MG63 (cell line): ENCODE data around the gene DHCR7. TPM values are rescaled to one million over a fixed set of nuclear protein-coding genes. Genes with fewer than 3 reads are reported as not detected.
A peak's percentile ranks its signal among the peaks of the same experiment; 100 is the strongest.
"Not testable (repeated sequence)": the region's sequence is repeated elsewhere in the genome, so short reads cannot be mapped to it uniquely, and the experiment has no call there.

Experiments
- DNase-seq: peaks from one replicate; pipeline ENCODE4 v3.0.0-alpha.2; 2020
- H3K27me3 ChIP-seq: fragments of 250-450 bp; sonication (Bioruptor Pico); 2 replicates; pipeline ENCODE4 v1.5.1; 2020; ENCODE audit warnings: mild to moderate bottlenecking, moderate library complexity
- H3K36me3 ChIP-seq: fragments of 250-450 bp; sonication (Bioruptor Pico); 2 replicates; pipeline ENCODE4 v1.5.1; 2020; ENCODE audit warnings: mild to moderate bottlenecking, moderate library complexity
- H3K4me3 ChIP-seq: fragments of 250-450 bp; sonication (Bioruptor Pico); 2 replicates; pipeline ENCODE4 v1.5.1; 2020; ENCODE audit warnings: mild to moderate bottlenecking, moderate library complexity
- H3K9me3 ChIP-seq: fragments of 250-450 bp; sonication (Bioruptor Pico); 2 replicates; pipeline ENCODE4 v1.5.1; 2020; ENCODE audit warnings: mild to moderate bottlenecking, moderate library complexity
- total RNA-seq: library from RNA; depleted of rRNA; stranded (reverse); fragments of >200 nt; shearing (Covaris generic); gene quantifications from 2 replicates; pipeline ENCODE4 v1.2.3, GENCODE V29; 2014; ENCODE audit warnings: low replicate concordance

The DHCR7 gene
- total RNA-seq, 1 experiment from 2014 or later = 32.4 TPM

- DNase-seq = no peak
- Histone ChIP-seq H3K9me3 (no peaks in the 10 kb centered on the region), H3K27me3 (no peaks in the 10 kb centered on the region; the same call in 1 of the 2 replicates), H3K4me3 (no peak overlapping the region), H3K36me3 (no peaks in the 10 kb centered on the region)
Observed at GRCh38 chr11:71434576-71435130, 13.5 kb downstream of the DHCR7 start.

- no peak for DNase-seq
- Histone ChIP-seq H3K9me3 (no peaks in the 10 kb centered on the region), H3K4me3 (no peak overlapping the region), H3K36me3 (no peaks in the 10 kb centered on the region), H3K27me3 (no peaks in the 10 kb centered on the region; the same call in 1 of the 2 replicates)
Observed at GRCh38 chr11:71433648-71434450, 14.3 kb downstream of the DHCR7 start.

DNA sequence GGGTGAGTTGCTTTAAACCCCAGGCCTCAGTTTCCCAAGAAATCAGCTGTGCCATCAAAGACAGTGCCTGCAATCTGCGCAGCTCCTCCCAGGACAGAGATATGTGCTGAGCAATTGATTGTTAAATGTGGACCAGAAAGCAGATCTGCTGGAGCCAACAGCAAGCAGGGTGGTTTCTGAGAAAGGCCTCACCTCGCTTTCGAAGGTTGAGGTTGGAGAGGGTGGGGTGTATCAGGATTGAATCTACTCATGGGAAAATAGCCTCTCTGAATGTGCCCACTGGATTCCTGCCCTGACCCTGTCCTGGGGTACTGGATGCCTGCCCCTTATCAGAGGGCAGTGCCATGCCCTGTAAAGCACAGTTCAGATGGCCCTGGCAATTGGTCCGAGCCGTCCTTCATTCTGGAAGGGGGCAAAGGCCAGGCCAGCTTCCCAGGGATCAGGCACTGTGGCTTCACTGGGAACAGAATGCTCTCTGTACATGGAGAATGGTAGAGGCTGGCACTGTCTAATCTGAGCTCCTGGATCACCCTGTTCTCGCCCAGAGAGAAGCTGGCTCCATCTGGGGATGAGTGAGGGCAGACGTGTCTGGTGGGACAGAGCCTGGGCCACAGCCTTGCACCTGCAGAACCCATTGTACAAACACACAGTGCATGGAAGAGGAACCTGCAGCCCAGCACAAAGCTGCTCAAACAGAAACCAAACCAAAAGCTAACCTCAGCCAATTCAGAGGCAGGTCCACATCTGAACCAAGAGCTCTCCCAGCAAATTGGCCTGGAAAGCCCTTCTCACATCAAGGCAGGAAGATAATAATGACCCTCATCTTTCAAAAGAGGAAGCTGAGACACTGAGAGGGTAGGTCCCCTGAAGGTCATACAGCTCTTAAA, 15.2 kb downstream of the DHCR7 start:
- no peak for DNase-seq
- H3K27me3 ChIP-seq = no peaks in the 10 kb centered on the region; the same call in 1 of the 2 replicates

GRCh38 chr11:71431271-71431670, 16.9 kb downstream of the DHCR7 start:
- Histone ChIP-seq H3K27me3 (peaks cover 4% of the 10 kb centered on the region), H3K4me3 (no peak overlapping the region), H3K36me3 (no peaks in the 10 kb centered on the region), H3K9me3 (no peaks in the 10 kb centered on the region)
- DNase-seq = no peak

More for the DNA sequence above, 15.2 kb downstream of the DHCR7 start:
- Histone ChIP-seq H3K9me3 (no peaks in the 10 kb centered on the region), H3K36me3 (no peaks in the 10 kb centered on the region), H3K4me3 (no peak overlapping the region)

GRCh38 chr11:71430166-71430565, 18.0 kb downstream of the DHCR7 start:
- no peak for DNase-seq
- Histone ChIP-seq H3K36me3 (no peaks in the 10 kb centered on the region), H3K9me3 (no peaks in the 10 kb centered on the region), H3K27me3 (peaks cover 4% of the 10 kb centered on the region), H3K4me3 (no peak overlapping the region)

GRCh38 chr11:71429701-71430100, 18.5 kb downstream of the DHCR7 start:
- no peak overlapping the region for H3K4me3 ChIP-seq
- H3K9me3 ChIP-seq = no peaks in the 10 kb centered on the region
- no peak for DNase-seq
- peaks cover 4% of the 10 kb centered on the region for H3K27me3 ChIP-seq
- no peaks in the 10 kb centered on the region for H3K36me3 ChIP-seq

- H3K4me3 ChIP-seq = no peak overlapping the region
- DNase-seq = peak; percentile 36
- H3K9me3 ChIP-seq = no peaks in the 10 kb centered on the region
- peaks cover 4% of the 10 kb centered on the region for H3K27me3 ChIP-seq
- no peaks in the 10 kb centered on the region for H3K36me3 ChIP-seq
Observed at GRCh38 chr11:71428861-71429435, 19.2 kb downstream of the DHCR7 start.

- Histone ChIP-seq H3K36me3 (no peaks in the 10 kb centered on the region), H3K9me3 (no peaks in the 10 kb centered on the region), H3K4me3 (no peak overlapping the region), H3K27me3 (peaks cover 4% of the 10 kb centered on the region)
- DNase-seq = no peak
Observed at GRCh38 chr11:71426413-71426812, 21.8 kb downstream of the DHCR7 start.

DNA sequence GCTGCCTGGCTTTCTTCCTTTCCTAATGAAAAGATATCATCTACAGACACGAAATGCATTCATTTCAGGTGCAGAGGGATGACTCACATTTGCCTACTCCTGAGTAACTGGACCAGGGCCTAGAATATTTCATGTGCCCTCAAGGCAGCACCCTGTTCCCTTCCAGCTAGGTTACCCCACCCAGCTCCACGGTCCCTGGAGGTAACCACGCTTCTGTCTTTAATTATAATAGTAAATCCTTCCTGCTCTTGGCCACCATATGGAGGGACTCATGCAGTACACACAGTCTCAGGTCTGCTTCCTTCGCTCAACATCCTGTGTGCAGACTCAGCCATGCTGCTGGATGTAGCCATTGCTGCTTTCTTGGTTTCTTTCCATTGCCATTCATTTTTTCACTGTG, 22.3 kb downstream of the DHCR7 start:
- no peaks in the 10 kb centered on the region for H3K9me3 ChIP-seq
- DNase-seq = no peak
- H3K4me3 ChIP-seq = no peak overlapping the region
- no peaks in the 10 kb centered on the region for H3K36me3 ChIP-seq
- peaks cover 4% of the 10 kb centered on the region; the same call in 1 of the 2 replicates for H3K27me3 ChIP-seq

DNA sequence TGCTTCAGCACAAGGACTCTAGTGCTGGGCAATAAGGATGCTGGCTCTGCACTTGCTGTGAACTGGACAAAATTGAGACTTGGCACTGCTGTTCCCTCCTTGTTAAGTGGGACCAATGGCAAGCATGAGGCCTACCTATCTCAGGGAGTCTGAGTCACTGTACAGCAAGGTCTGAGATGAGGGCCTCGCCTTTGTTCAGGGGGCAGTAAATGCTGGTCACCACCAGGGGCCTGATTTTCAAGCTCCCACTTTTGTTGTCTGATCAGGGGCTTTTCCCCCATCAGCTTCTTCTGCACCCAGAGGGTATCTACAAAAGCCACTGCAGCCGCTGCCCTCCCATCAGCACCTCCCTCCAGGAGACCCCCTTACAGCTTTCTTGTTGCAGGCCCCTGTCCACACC, 22.8 kb downstream of the DHCR7 start:
- no peak overlapping the region for H3K4me3 ChIP-seq
- no peaks in the 10 kb centered on the region for H3K9me3 ChIP-seq
- H3K36me3 ChIP-seq = no peaks in the 10 kb centered on the region
- peaks cover 4% of the 10 kb centered on the region; the same call in 1 of the 2 replicates for H3K27me3 ChIP-seq
- DNase-seq = no peak

DNA sequence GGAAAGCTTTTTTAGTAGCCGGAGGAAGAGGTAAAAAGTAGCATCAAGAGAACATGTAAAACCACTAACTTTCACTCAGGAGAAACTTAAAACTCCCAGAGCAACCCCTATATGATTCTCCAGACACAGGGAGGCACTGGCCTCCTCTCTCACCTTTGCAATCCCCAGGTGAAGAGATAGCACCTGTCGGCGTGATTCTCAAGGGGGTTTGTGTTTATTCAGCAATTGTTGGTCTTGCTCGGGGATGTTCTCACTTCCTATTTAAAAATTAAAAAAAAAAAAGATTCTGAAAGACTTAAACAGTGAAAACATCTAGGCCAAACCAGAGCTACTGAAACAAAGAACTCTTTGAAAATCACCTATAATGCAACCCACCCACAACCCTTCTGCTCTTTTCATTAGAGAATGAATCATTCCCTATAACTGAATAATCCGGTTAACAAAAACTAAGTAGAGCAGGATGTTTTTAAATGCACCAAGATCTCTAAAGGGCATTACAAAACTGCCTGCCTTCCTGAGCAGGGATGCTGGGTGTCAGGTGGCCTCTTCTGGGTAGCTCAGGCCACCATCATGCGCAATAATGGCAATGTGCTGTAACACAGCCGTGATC, 24.9 kb downstream of the DHCR7 start:
- Histone ChIP-seq H3K36me3 (no peaks in the 10 kb centered on the region), H3K4me3 (no peak overlapping the region), H3K27me3 (peaks cover 4% of the 10 kb centered on the region; the same call in 1 of the 2 replicates), H3K9me3 (no peaks in the 10 kb centered on the region)
- no peak for DNase-seq

- not testable (repeated sequence) for H3K9me3 ChIP-seq, H3K27me3 ChIP-seq, H3K4me3 ChIP-seq, H3K36me3 ChIP-seq, DNase-seq
Observed at GRCh38 chr11:71422318-71422717, 25.9 kb downstream of the DHCR7 start.

- Histone ChIP-seq H3K36me3 (no peaks in the 10 kb centered on the region), H3K9me3 (no peaks in the 10 kb centered on the region), H3K27me3 (no peaks in the 10 kb centered on the region), H3K4me3 (no peak overlapping the region)
- no peak for DNase-seq
Observed at GRCh38 chr11:71421392-71421950, 26.7 kb downstream of the DHCR7 start.

GRCh38 chr11:71420455-71421241, 27.5 kb downstream of the DHCR7 start:
- Histone ChIP-seq H3K4me3 (no peak overlapping the region), H3K9me3 (no peaks in the 10 kb centered on the region), H3K36me3 (no peaks in the 10 kb centered on the region), H3K27me3 (no peaks in the 10 kb centered on the region)
- peak; percentile 27 for DNase-seq

GRCh38 chr11:71418643-71419042, 29.6 kb downstream of the DHCR7 start:
- no peaks in the 10 kb centered on the region for H3K36me3 ChIP-seq

More at GRCh38 chr11:71418643-71419042, 29.6 kb downstream of the DHCR7 start:
- Histone ChIP-seq H3K4me3 (no peak overlapping the region), H3K9me3 (no peaks in the 10 kb centered on the region), H3K27me3 (no peaks in the 10 kb centered on the region)
- no peak for DNase-seq
